GM23338 (cell line): ENCODE measurements around the gene TUB. TPM values are rescaled to one million over a fixed set of nuclear protein-coding genes. Genes with fewer than 3 reads are reported as not detected.

Experiments used
- ATAC-seq: fragments of 200-7000 bp; cut with Tn5 transposase; 3 replicates; pipeline ENCODE4 v1.9.1; 2020
- DNase-seq: peaks from one replicate; pipeline ENCODE4 v3.0.0-alpha.2; 2015; ENCODE audit warnings: low spot score
- H2AFZ ChIP-seq: fragments of 200-600 bp; sonication (generic); 2 replicates; pipeline ENCODE4 v1.8.0; 2016; ENCODE audit warnings: antibody characterized with exemption, mild to moderate bottlenecking, moderate library complexity
- H3F3A ChIP-seq: fragments of 200-600 bp; sonication (generic); replicated peaks from 2 replicates; pipeline ENCODE4 v1.8.0; 2017; ENCODE audit warnings: antibody characterized with exemption, mixed run types, low read depth
- H3K27ac ChIP-seq: fragments of 200-600 bp; sonication (generic); 2 replicates; pipeline ENCODE4 v1.6.1; 2016; ENCODE audit warnings: low read depth
- H3K27me3 ChIP-seq: fragments of 200-600 bp; sonication (generic); 2 replicates; pipeline ENCODE4 v1.8.0; 2016; ENCODE audit warnings: mild to moderate bottlenecking, mixed run types, moderate library complexity; ENCODE audit not compliant: insufficient read depth
- H3K36me3 ChIP-seq: fragments of 200-600 bp; sonication (generic); 2 replicates; pipeline ENCODE4 v1.8.0; 2016; ENCODE audit warnings: mild to moderate bottlenecking; ENCODE audit not compliant: insufficient read depth
- H3K4me1 ChIP-seq: fragments of 200-600 bp; sonication (generic); 2 replicates; pipeline ENCODE4 v1.8.0; 2016; ENCODE audit warnings: mild to moderate bottlenecking, moderate library complexity; ENCODE audit not compliant: insufficient read depth
- H3K4me2 ChIP-seq: fragments of 200-600 bp; sonication (generic); 2 replicates; pipeline ENCODE4 v1.7.1; 2017; ENCODE audit warnings: mixed run types
- H3K4me3 ChIP-seq: fragments of 200-600 bp; sonication (generic); 2 replicates; pipeline ENCODE4 v1.6.1; 2016; ENCODE audit warnings: mixed run types
- H3K79me2 ChIP-seq: fragments of 200-600 bp; sonication (generic); replicated peaks from 2 replicates; pipeline ENCODE4 v1.8.0; 2017; ENCODE audit warnings: mild to moderate bottlenecking; ENCODE audit not compliant: insufficient read depth
- H3K9me2 ChIP-seq: fragments of 200-600 bp; sonication (generic); 2 replicates; pipeline ENCODE4 v1.8.0; 2017; ENCODE audit not compliant: insufficient read depth
- H4K20me1 ChIP-seq: fragments of 200-600 bp; sonication (generic); replicated peaks from 2 replicates; pipeline ENCODE4 v1.8.0; 2017; ENCODE audit warnings: mild to moderate bottlenecking; ENCODE audit not compliant: insufficient read depth
- H3K27ac Mint-ChIP-seq: 2 replicates; pipeline ENCODE4 v1.8.0; 2020; ENCODE audit warnings: inconsistent platforms, mild to moderate bottlenecking, moderate library complexity, mixed read lengths
- H3K27me3 Mint-ChIP-seq: 3 replicates; pipeline ENCODE4 v1.8.0; 2022; ENCODE audit warnings: low read depth, mild to moderate bottlenecking, moderate library complexity, mixed read lengths, inconsistent platforms; ENCODE audit not compliant: insufficient read depth, poor library complexity
- H3K36me3 Mint-ChIP-seq: 3 replicates; pipeline ENCODE4 v1.8.0; 2021; ENCODE audit warnings: low read depth, mild to moderate bottlenecking, inconsistent platforms, moderate library complexity, mixed read lengths
- H3K4me1 Mint-ChIP-seq: 3 replicates; pipeline ENCODE4 v1.8.0; 2020; ENCODE audit warnings: mild to moderate bottlenecking, inconsistent platforms, mixed read lengths
- H3K4me3 Mint-ChIP-seq: 3 replicates; pipeline ENCODE4 v1.8.0; 2021; ENCODE audit warnings: moderate library complexity, mild to moderate bottlenecking, inconsistent platforms, mixed read lengths
- H3K9me3 Mint-ChIP-seq: 3 replicates; pipeline ENCODE4 v1.8.0; 2020; ENCODE audit warnings: moderate library complexity, mild to moderate bottlenecking, inconsistent platforms, mixed read lengths
- JUNB ChIP-seq: IDR thresholded peaks from one replicate; pipeline ENCODE4 v1.6.1; 2016; ENCODE audit warnings: antibody characterized with exemption; ENCODE audit not compliant: unreplicated experiment
- NANOG ChIP-seq: IDR thresholded peaks from 2 replicates; pipeline ENCODE4 v1.6.1; 2016; ENCODE audit warnings: antibody characterized with exemption, borderline replicate concordance
- STAT1 ChIP-seq: IDR thresholded peaks from one replicate; pipeline ENCODE4 v1.6.1; 2016; ENCODE audit warnings: antibody characterized with exemption; ENCODE audit not compliant: unreplicated experiment
- ZNF114 ChIP-seq: fragments of 250-450 bp; sonication (Bioruptor Pico); IDR thresholded peaks from 2 replicates; pipeline ENCODE4 v1.5.0; 2020; ENCODE audit warnings: mild to moderate bottlenecking, moderate library complexity
- ZNF331 ChIP-seq: fragments of 250-450 bp; sonication (Bioruptor Pico); IDR thresholded peaks from 2 replicates; pipeline ENCODE4 v1.5.0; 2020; ENCODE audit warnings: low read depth, mild to moderate bottlenecking, moderate library complexity
- polyA plus RNA-seq: library from polyadenylated mRNA; unstranded; fragments of >200 nt; fragmentation: Nextera tagmentation; extraction: Ambion mirVana; gene quantifications from 2 replicates; pipeline ENCODE4 v1.2.1, GENCODE V29; 2016
- total RNA-seq: library from RNA; depleted of rRNA; stranded (reverse); fragments of >200 nt; shearing (Covaris generic); gene quantifications from 2 replicates; pipeline ENCODE4 v1.2.3, GENCODE V29; 2014
- TF ChIP-seq, protein P1 (sequence below): IDR thresholded peaks from 2 replicates; pipeline ENCODE4 v1.6.1; 2016; ENCODE audit warnings: antibody characterized with exemption
- TF ChIP-seq, protein P2 (sequence below): fragments of 250-450 bp; sonication (Bioruptor Pico); IDR thresholded peaks from 2 replicates; pipeline ENCODE4 v1.5.0; 2020; ENCODE audit warnings: mild to moderate bottlenecking, moderate library complexity

The TUB gene
- total and polyA plus RNA-seq, 2 experiments from 2014 or later: 5.5 to 30.4 TPM

DNA sequence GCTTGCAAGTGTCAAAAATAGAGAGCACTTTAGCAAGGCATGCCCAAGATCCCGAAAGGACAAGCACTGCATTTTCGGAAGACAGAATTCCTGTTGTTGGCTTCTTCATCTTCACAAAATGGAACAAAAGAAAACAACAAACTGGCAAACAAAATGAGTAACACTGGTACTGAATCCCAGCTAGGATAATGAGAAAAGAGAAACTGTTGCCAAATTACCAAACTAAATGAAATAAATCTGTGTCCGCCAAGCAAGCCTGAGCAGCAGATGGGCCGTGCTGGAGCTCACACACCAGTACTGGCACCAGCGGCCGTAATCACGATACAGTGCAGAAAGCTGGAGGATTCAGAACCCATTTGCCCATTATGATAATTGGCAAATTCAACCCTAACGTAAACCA, 30.6 kb downstream of the TUB start:
- no peaks in the 10 kb centered on the region for H3K4me1 ChIP-seq
- Mint-ChIP-seq H3K36me3 (peaks cover 23% of the 10 kb centered on the region; the same call in 2 of the 3 replicates), H3K9me3 (no peaks in the 10 kb centered on the region), H3K27ac (no peak overlapping the region), H3K4me1 (no peaks in the 10 kb centered on the region), H3K27me3 (peaks cover 7% of the 10 kb centered on the region), H3K4me3 (no peak overlapping the region)
- no peaks in the 10 kb centered on the region for H3K9me2 ChIP-seq
- TF ChIP-seq, protein P1, sequence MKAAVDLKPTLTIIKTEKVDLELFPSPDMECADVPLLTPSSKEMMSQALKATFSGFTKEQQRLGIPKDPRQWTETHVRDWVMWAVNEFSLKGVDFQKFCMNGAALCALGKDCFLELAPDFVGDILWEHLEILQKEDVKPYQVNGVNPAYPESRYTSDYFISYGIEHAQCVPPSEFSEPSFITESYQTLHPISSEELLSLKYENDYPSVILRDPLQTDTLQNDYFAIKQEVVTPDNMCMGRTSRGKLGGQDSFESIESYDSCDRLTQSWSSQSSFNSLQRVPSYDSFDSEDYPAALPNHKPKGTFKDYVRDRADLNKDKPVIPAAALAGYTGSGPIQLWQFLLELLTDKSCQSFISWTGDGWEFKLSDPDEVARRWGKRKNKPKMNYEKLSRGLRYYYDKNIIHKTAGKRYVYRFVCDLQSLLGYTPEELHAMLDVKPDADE: no peak
- TF ChIP-seq STAT1 (no peak), JUNB (no peak), ZNF331 (no peak), ZNF114 (CRISPR knock-in tag) (no peak), NANOG (no peak)
- TF ChIP-seq, protein P2, sequence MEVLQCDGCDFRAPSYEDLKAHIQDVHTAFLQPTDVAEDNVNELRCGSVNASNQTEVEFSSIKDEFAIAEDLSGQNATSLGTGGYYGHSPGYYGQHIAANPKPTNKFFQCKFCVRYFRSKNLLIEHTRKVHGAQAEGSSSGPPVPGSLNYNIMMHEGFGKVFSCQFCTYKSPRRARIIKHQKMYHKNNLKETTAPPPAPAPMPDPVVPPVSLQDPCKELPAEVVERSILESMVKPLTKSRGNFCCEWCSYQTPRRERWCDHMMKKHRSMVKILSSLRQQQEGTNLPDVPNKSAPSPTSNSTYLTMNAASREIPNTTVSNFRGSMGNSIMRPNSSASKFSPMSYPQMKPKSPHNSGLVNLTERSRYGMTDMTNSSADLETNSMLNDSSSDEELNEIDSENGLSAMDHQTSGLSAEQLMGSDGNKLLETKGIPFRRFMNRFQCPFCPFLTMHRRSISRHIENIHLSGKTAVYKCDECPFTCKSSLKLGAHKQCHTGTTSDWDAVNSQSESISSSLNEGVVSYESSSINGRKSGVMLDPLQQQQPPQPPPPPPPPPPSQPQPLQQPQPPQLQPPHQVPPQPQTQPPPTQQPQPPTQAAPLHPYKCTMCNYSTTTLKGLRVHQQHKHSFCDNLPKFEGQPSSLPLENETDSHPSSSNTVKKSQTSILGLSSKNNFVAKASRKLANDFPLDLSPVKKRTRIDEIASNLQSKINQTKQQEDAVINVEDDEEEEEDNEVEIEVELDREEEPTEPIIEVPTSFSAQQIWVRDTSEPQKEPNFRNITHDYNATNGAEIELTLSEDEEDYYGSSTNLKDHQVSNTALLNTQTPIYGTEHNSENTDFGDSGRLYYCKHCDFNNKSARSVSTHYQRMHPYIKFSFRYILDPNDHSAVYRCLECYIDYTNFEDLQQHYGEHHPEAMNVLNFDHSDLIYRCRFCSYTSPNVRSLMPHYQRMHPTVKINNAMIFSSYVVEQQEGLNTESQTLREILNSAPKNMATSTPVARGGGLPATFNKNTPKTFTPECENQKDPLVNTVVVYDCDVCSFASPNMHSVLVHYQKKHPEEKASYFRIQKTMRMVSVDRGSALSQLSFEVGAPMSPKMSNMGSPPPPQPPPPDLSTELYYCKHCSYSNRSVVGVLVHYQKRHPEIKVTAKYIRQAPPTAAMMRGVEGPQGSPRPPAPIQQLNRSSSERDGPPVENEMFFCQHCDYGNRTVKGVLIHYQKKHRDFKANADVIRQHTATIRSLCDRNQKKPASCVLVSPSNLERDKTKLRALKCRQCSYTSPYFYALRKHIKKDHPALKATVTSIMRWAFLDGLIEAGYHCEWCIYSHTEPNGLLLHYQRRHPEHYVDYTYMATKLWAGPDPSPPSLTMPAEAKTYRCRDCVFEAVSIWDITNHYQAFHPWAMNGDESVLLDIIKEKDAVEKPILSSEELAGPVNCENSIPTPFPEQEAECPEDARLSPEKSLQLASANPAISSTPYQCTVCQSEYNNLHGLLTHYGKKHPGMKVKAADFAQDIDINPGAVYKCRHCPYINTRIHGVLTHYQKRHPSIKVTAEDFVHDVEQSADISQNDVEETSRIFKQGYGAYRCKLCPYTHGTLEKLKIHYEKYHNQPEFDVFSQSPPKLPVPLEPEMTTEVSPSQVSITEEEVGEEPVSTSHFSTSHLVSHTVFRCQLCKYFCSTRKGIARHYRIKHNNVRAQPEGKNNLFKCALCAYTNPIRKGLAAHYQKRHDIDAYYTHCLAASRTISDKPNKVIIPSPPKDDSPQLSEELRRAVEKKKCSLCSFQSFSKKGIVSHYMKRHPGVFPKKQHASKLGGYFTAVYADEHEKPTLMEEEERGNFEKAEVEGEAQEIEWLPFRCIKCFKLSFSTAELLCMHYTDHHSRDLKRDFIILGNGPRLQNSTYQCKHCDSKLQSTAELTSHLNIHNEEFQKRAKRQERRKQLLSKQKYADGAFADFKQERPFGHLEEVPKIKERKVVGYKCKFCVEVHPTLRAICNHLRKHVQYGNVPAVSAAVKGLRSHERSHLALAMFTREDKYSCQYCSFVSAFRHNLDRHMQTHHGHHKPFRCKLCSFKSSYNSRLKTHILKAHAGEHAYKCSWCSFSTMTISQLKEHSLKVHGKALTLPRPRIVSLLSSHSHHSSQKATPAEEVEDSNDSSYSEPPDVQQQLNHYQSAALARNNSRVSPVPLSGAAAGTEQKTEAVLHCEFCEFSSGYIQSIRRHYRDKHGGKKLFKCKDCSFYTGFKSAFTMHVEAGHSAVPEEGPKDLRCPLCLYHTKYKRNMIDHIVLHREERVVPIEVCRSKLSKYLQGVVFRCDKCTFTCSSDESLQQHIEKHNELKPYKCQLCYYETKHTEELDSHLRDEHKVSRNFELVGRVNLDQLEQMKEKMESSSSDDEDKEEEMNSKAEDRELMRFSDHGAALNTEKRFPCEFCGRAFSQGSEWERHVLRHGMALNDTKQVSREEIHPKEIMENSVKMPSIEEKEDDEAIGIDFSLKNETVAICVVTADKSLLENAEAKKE (CRISPR knock-in tag): no peak
- no peak overlapping the region for H3K27ac ChIP-seq
- no peaks in the 10 kb centered on the region for H3F3A ChIP-seq
- peaks cover 6% of the 10 kb centered on the region for H4K20me1 ChIP-seq
- H3K79me2 ChIP-seq: no peaks in the 10 kb centered on the region; the same call in 1 of the 2 replicates
- no peaks in the 10 kb centered on the region for H3K27me3 ChIP-seq
- no peak overlapping the region for H3K4me3 ChIP-seq
- DNase-seq (no peak), ATAC-seq (no peak)
- peaks cover 9% of the 10 kb centered on the region; the same call in 1 of the 2 replicates for H3K36me3 ChIP-seq
- H2AFZ ChIP-seq: no peak overlapping the region
- H3K4me2 ChIP-seq: no peak overlapping the region
